Testis (tissue), 3 donors: ENCODE measurements around the gene OTUD3. TPM values are rescaled to one million over a fixed set of nuclear protein-coding genes. Genes with fewer than 3 reads are reported as not detected.
"Not testable (repeated sequence)": the region's sequence is repeated elsewhere in the genome, so short reads cannot be mapped to it uniquely, and the experiment has no call there.

Experiments
- DNase-seq: peaks from one replicate; pipeline ENCODE4 v3.0.0-alpha.2; 2019
- H3K27ac ChIP-seq, 2 donors: fragments of 200-600 bp; sonication (generic); one replicate each; pipeline ENCODE4 v1.5.1; 2019
- H3K27me3 ChIP-seq: fragments of 200-600 bp; sonication (generic); one replicate; pipeline ENCODE4 v1.5.1; 2019
- H3K36me3 ChIP-seq: fragments of 200-600 bp; sonication (generic); one replicate; pipeline ENCODE4 v1.5.1; 2017; ENCODE audit warnings: low read depth; ENCODE audit errors: missing control alignments
- H3K4me1 ChIP-seq: fragments of 200-600 bp; sonication (generic); one replicate; pipeline ENCODE4 v1.5.1; 2019
- H3K4me3 ChIP-seq, 2 donors: fragments of 200-600 bp; sonication (generic); one replicate each; pipeline ENCODE4 v1.5.1; 2017 to 2019
- H3K9me3 ChIP-seq: fragments of 200-600 bp; sonication (generic); one replicate; pipeline ENCODE4 v1.5.1; 2017
- CTCF ChIP-seq, 3 experiments: fragments of 450-650 bp in 2 of 3; fragments of 200-600 bp in 1 of 3; sonication (generic) in 1 of 3; IDR thresholded peaks; one replicate each; pipeline ENCODE4 v1.5.1; 2016 to 2019; ENCODE audit warnings: antibody characterized with exemption in 3 of 3, mild to moderate bottlenecking in 2 of 3, moderate library complexity in 1 of 3
- POLR2A ChIP-seq: fragments of 450-650 bp; IDR thresholded peaks from one replicate; pipeline ENCODE4 v1.6.1; 2017; ENCODE audit warnings: antibody characterized with exemption, mild to moderate bottlenecking, moderate library complexity
- WGBS, 2 donors: methylation state at CpG; one replicate each; pipeline ENCODE4 v1.1.5; 2018; 5-methylcytosine and 5-hydroxymethylcytosine counted together
- intact Hi-C: fragments of 100-400 bp; cut with DNase I; formaldehyde crosslinking; loops from one replicate; pipeline ENCODE4 v1.15.1; 2023; ENCODE audit warnings: low total_unique reads
- polyA plus RNA-seq: library from polyadenylated mRNA; stranded (reverse); fragments of 350-450 nt; fragmentation: Illumina TruSeq; extraction: RNeasy Lipid Tissue Mini Kit (QIAGEN cat#74804); gene quantifications from one replicate; pipeline ENCODE4 v1.2.3, GENCODE V29; 2014; ENCODE audit warnings: low read depth, low replicate concordance; ENCODE audit not compliant: insufficient read depth
- total RNA-seq, 2 donors: library from RNA; depleted of rRNA; stranded (reverse); fragments of >200 nt; gene quantifications; one replicate each; pipeline ENCODE4 v1.2.3, GENCODE V29; 2016

Gene OTUD3
- total and polyA plus RNA-seq, 3 donors from 2014 or later = 22.8 to 37.6 (median 29.7) TPM

DNA sequence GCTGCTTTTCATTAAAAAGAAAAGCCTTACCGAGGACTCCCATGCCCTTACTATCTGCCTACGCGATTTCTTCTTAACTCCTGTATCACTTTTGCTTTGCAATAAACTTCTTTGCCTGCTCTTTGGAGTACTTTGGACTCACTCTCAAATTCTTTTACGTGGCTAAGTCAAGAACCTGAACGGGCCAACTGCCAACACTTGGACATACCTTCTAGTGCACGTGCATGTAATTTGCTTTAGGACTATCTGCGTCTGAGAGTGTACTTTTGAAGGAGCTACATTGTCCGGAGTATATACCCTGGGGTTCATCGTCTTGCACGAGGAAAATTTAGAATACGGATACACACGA, 3.6 kb upstream of the OTUD3 start:
- Histone ChIP-seq H3K36me3 (no peaks in the 10 kb centered on the region), H3K27ac (no peak overlapping the region), H3K9me3 (no peaks in the 10 kb centered on the region), H3K27me3 (no peaks in the 10 kb centered on the region), H3K4me1 (peaks cover 6% of the 10 kb centered on the region), H3K4me3 (peak overlapping the region in 1 of 2 donors; percentile 39)
- TF ChIP-seq CTCF (IDR thresholded peaks at IDR 0.05) = no peak
- TF ChIP-seq POLR2A = no peak
- no peak for DNase-seq
- WGBS, 2 donors = 58 to 71% methylated on average over 12 of the region's 12 CpGs
- intact Hi-C loops = no loop called here

DNA sequence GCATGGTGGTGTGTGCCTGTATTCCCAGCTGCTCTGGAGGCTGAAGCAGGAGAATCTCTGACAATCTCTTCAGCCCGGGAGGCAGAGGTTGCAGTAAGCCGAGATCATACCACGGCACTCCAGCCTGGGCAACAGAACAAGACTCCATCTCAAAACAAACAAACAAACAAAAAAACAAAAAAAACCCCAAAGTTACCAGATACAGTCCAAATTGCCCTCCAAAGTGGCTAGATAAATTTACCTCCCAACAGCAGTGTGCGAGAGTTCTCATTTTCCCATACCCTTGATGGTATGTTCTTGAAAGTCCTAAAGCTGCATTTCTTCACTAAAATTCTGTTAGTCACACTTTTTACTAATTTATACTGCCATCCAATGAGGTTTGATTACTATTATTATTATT, 3.0 kb upstream of the OTUD3 start:
- TF ChIP-seq POLR2A = no peak
- no peak for TF ChIP-seq CTCF (IDR thresholded peaks at IDR 0.05)
- H3K27ac ChIP-seq = no peak overlapping the region
- no peaks in the 10 kb centered on the region for H3K27me3 ChIP-seq
- intact Hi-C loops = no loop called here
- peaks cover 13% of the 10 kb centered on the region for H3K4me1 ChIP-seq
- WGBS, 2 donors = 90 to 91% methylated on average over 4 of the region's 4 CpGs
- H3K9me3 ChIP-seq = no peaks in the 10 kb centered on the region
- H3K36me3 ChIP-seq = no peaks in the 10 kb centered on the region
- no peak overlapping the region for H3K4me3 ChIP-seq
- DNase-seq = no peak

DNA sequence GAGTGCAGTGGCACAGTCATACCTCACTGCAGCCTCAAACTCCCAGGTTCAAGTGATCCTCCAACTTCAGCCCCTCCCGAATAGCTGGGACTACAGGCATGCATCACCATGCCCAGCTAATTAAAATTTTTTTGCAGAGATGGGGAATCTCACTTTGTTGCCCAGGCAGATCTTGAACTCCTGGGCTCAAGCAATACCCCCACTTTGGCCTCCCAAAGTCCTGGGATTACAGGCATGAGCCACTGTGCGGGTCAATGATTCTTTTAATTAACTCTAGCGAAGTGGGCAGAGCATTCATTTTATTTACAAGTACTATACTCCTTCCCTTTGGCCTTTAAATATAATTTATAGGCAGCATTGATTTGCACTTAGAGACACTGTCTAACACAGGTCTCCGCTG, 2.5 kb upstream of the OTUD3 start:
- TF ChIP-seq POLR2A (no peak), CTCF (IDR thresholded peaks at IDR 0.05) (no peak)
- Histone ChIP-seq H3K36me3 (no peaks in the 10 kb centered on the region), H3K27ac (no peak overlapping the region), H3K27me3 (no peaks in the 10 kb centered on the region), H3K4me1 (peaks cover 15% of the 10 kb centered on the region), H3K4me3 (no peak overlapping the region), H3K9me3 (no peaks in the 10 kb centered on the region)
- no peak for DNase-seq
- whole genome bisulfite sequencing, 2 donors = 78 to 85% methylated on average over 4 of the region's 4 CpGs
- intact Hi-C loops = no loop called here

DNA sequence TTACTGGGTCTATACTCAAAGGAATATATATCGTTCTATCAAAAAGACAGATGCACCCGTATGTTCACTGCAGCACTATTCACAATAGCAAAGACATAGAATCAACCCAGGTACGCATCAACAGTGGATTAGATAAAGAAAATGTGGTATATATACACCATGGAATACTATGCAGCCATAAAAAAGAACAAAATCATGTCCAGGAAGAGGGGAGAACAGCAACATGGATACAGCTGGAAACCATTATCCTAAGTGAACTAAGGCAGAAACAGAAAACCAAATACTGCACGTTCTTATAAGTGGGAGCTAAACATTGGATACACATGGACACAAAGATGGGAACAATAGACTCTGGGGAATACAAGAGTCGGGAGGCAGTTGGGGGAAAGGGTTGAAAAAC, 1.4 kb upstream of the OTUD3 start:
- intact Hi-C loops, DNase-seq, H3K27me3 ChIP-seq, H3K27ac ChIP-seq, H3K4me3 ChIP-seq, H3K9me3 ChIP-seq, H3K36me3 ChIP-seq: not testable (repeated sequence)
- 73 to 84% methylated on average over 5 of the region's 5 CpGs for WGBS, 2 donors
- peaks cover 15% of the 10 kb centered on the region for H3K4me1 ChIP-seq

- peaks cover 15% of the 10 kb centered on the region for H3K4me1 ChIP-seq
- DNase-seq = no peak
- 67% methylated on average over 2 of the region's 2 CpGs for WGBS, 2 donors
- no peak overlapping the region for H3K27ac ChIP-seq
- no peaks in the 10 kb centered on the region for H3K36me3 ChIP-seq
- no peaks in the 10 kb centered on the region for H3K27me3 ChIP-seq
- intact Hi-C loops = no loop called here
- no peaks in the 10 kb centered on the region for H3K9me3 ChIP-seq
- TF ChIP-seq POLR2A = no peak
- no peak overlapping the region for H3K4me3 ChIP-seq
Measured at GRCh38 chr1:19884312-19884711, 2.1 kb downstream of the OTUD3 start.

- TF ChIP-seq CTCF (IDR thresholded peaks at IDR 0.05) (no peak), POLR2A (no peak)
- intact Hi-C loops = no loop called here
- Histone ChIP-seq H3K4me3 (no peak overlapping the region), H3K4me1 (peaks cover 15% of the 10 kb centered on the region), H3K27ac (no peak overlapping the region), H3K36me3 (no peaks in the 10 kb centered on the region), H3K9me3 (no peaks in the 10 kb centered on the region), H3K27me3 (no peaks in the 10 kb centered on the region)
- 76 to 79% methylated on average over 2 of the region's 2 CpGs for WGBS, 2 donors
- DNase-seq = no peak
Measured at GRCh38 chr1:19885821-19886220, 3.6 kb downstream of the OTUD3 start.
